HG03135 (cell line): ENCODE data around the gene DAP.
A peak's percentile ranks its signal among the peaks of the same experiment; 100 is the strongest.

Experiments used
- ATAC-seq: cut with Tn5 transposase; IDR thresholded peaks from one replicate; pipeline ENCODE4 v1.9.1; 2021; ENCODE audit warnings: mild to moderate bottlenecking, moderate library complexity; ENCODE audit not compliant: unreplicated experiment

Gene DAP

DNA sequence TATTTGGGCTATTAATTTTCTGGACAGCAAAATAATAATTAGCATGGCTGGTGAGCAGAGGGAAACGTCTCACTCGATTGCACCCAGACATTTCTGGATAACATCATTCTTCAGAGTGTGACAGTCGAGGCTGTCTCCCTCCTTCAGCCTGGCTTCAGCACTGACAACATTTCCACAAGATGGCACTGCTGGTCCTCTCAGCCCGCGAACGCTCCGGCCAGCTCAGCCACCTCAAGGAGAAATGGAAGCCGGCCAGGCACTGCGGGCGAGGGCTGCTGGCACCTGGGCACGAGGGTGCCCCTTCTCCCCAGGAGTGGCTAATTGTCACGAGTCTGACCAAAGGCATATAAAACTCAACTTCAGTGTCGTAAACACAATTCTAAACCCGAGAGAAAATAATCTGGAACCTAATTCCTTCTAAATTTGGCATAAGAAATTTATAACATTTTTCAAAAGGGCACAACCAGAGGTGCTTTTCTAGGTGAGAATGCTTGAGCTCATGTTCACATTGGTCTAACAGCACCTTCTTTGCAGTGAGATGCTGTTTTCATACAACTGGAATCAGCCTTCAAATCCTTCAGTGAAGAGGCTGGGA lies 65.9 kb downstream of the DAP start:
- no peak for ATAC-seq

DNA sequence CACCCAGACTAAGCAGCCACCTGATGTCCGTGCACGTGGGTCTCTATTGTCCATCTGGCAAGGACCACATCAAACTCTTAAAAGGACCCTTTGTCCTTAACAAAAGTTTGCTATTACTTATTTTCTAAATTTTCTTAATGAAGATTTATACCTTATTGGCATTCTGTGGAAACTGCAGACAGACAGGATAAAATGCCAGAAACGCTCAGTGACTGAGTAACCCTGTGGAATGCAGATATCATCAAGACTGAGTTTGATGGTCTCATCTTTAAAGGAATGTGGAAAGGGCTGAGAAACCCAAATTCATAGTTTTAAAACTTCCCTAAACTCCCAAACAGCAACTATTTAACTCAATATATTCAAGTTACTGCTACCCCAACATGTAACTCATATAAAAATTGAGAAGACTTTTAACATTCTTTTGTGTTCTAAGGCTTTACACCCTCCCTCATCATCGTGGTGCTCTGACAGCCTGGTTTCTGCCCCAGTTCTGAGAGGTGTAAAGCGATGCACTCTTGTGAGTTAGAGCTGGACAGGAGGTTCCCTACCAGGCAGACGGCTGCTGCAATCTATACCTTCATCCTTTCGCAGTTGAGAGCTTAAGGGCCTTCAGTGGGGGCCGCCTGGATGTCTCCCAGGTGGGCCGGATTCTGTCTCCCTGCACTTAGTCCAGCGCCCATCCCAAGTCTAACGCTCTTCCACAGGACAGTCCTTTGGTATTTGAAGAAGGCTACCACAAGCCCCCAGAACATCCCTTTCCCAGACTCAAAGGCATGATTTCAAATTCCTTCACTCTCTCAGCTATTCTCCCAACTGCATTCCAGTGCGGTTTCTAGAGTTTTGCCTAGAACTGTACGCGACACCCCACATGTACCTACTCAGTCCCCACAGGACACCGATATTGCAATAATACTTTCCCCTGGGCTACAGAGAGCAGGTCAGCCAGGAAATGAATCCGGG lies 68.9 kb downstream of the DAP start:
- ATAC-seq: no peak

DNA sequence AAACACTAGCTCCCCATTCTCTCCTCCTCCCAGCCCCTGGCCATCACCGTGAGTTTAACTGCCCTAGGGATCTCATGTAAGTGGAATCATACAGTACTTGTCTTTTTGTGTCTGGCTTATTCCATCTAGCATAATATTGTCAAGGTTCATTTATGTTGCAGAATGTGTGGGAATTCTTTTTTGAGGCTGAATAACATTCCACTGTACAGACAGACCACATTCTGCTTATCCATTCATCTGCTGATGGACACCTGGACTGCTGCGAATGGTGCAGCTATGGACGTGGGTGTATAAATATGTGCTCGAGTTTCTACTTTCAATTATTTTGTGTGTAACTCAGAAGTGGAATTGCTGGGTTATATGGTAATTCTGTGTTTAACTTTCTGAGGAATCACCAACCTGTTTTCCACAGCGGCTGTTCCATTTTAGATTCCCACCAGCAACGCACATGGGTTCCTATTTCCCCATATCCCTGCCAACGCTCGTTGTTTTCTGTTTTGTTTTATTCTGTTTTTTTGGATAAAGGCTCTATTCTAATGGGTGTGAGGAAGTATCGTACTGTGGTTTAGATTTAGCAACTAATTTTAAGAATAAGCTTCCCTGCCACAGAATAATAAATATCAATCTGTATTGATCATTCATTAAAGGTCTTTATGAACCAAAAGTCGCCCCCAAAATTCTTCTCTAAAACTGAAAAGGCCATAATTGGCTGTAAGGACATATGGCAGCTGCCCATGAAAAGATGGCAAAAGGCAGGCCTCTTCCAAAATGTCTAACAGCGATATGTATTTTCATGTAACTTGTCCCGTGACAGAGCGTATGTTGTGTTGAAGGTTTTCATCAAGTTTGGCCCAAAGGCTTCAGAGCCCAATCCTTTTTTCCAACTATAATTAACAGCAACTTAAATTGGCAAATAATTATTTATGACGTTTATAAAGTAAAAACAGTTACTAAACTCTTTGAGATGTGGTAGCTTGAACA lies 70.3 kb downstream of the DAP start:
- no peak for ATAC-seq

DNA sequence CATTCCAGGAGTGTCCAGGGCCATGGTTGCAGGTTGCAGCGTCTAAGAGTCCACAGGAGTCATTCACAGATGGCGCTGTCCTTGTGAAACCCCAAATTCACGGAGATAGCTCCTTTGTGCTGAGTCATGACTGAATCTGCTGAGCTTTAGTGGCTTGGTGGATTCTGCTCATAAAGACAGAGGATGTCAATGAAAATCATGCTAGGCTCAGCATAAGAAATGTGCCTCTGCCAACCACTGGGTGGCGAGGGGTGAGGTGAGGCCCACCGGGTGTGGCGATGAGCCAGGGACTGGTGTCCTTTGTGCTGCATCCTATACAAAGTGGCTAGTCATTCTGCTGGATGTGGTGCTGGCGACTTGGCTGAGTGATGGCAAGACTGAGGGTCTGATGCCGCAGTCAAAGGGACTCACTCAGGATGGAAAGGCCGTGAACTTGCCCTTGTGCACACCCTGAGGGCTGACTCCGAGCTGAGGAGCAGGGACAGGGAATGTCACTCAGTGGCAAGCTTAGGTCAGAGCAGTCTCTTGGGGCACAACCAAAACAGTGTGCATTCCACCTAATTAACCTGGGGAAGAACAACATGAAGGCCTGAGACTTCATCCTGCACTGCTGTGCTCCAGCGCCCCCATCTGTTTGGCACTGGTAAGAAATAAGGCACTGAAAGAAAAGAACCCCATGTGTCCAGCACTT lies 71.5 kb downstream of the DAP start:
- ATAC-seq: no peak

DNA sequence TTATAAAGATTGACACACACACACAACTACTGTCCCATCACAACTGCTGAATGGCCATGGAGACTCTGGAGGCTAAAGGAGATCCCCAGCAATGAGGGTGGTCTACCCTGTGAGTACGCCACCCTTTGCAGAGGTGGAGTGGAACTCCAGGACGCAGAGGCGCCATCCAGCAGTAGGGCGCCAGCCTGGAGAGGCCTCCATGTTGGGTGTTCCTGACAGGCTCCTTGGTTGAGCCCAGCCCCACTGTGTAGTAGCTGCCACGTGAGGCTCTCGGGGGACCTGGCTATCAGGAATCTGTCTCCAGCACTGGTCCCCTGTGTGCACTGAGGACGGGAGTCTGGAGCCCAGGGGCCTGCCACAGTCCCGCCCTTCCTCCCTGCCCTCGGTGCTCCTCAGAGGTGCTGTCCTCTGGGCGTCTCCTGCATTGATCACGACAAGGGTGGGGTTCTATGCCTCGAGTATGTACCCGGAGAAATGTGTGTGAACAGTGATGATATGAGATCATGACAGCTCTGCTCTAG lies 72.3 kb downstream of the DAP start:
- ATAC-seq: no peak

DNA sequence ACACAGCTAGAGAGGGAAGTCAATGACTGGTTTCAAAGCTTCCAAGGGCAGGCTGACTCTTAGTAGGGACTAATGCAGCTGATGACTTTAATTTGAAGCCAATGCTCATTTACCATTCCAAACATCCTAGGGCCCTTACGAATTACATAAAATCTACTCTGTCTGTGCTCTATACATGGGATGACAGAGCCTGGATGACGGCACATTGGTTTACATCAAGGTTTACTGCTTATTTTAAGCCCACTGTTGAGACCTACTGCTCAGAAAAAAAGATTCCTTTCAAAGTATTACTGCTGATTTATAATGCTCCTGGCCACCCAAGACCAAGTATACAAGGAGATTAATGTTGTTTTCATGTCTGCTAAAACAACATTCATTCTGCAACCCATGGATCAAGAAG lies 74.1 kb downstream of the DAP start:
- ATAC-seq: no peak

DNA sequence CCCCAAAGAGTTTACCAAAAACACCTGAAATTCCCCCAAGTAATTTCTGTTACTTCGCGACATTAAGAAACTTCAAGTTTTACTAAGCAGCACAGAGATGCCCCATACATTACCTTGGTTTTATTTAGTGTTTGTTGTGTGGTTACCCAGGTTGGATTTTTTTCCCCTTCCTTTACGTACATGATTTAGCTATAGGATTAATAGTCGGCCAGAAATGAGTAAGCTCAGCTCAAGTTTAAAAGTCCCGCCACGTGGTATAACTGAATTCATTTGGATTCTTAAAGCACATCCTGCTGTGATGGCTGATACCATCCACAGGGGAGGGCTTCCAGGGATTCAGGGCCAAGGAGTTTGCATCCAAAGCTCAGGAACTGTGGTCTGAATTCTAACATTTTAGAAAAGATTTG lies 75.9 kb downstream of the DAP start:
- peak; percentile 75 for ATAC-seq

DNA sequence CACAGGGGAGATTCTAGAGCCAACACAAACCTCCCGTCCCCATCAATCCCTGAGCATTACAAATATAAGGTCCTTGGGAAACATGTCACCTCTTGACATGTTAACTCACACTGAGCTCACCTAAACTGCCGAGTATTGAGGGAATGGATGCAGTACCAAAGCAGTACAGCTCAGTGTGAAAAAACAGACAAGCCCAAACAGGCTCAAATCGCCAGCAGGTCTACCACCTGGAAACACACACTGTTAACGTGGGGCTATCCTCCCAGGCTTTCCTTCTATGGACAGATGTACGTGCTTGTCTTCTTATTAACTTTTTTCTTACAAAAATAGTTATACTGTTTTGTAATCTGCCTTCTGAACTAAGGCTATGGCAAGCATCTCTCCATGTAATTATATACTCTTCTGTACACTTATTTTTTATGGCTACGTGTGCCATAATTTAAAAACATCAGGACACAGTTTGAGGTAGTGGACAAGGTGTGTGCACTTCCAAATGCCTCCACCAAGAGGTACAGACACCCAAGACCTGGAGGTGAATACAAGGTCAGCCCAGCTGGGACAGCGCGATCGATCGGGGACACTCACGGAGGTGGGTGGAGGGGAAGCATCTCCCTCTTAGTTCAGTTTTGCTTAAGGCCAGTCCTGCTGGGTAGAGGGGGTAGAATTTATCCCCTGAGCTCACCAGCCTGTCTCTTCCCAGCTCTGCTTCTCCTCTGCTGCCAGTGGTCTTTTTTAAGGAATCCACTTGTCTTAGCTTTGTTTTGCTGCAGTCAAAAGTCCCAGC lies 76.5 kb downstream of the DAP start:
- ATAC-seq: peak; percentile 45

DNA sequence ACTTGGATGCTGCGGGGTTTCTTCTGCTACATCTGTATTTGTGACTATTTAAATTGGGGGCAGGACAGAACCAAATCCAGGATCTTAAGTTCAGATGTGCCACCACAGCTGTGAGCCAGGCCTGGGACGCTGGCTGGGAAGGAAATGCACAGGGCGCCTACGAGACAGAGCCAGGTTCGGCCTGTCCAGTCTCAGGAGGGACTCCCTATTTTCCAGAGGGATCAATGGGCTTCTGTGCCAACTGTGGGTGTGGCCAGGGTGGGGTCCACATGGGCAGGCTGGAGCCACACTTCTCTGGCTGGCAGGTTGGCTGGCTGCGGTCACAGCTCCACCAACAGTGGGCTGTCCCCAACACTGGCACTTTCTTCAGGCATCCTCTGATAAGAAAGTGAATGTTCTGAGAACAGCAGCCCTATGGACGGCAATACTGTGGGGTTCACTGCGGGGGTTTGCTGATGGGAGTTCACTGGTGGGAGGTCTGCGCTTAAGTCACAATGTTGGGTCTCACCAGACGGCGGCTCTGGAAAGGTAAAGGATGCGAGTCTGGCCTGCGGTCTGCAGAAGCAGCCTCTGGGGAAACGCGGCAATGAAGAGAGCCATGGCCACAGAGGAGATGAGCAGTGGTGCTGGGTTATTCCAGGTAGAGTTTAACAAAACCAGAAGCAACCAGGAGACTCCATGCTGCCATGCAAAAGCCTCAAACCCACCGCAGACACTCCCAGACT lies 78.1 kb downstream of the DAP start:
- no peak for ATAC-seq

DNA sequence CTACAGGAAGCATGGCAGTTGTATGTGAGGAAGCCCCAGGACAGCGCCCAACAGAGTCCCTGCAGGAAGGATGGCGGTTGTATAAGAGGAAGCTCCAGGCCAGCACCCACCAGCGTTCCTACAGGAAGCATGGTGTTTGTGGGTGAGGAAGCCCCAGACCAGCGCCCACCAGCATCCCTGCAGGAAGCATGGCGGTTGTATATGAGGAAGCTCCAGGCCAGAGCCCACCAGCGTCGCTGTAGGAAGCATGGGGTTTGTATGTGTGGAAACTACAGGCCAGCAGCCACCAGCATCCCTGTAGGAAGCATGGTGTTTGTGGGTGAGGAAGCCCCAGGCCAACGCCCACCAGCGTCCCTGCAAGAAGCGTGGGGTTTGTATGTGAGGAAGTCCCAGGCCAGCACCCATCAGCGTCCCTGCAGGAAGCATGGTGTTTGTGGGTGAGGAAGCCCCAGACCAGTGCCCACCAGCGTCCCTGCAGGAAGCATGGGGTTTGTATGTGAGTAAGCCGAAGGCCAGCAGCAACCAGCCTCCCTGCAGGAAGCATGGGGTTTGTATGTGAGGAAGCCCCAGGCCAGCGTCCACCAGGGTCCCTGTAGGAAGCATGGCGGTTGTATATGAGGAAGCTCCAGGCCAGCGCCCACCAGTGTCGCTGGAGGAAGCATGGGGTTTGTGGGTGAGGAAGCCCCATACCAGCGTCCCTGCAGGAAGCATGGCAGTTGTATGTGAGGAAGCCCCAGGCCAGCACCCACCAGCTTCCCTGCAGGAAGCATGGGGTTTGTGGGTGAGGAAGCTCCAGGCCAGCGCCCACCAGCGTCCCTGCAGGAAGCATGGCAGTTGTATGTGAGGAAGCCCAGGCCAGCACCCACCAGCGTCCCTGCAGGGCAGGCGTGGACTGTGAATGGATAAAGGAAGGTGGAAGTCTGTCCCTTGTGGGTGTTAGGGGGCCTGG lies 79.0 kb downstream of the DAP start:
- no peak for ATAC-seq

DNA sequence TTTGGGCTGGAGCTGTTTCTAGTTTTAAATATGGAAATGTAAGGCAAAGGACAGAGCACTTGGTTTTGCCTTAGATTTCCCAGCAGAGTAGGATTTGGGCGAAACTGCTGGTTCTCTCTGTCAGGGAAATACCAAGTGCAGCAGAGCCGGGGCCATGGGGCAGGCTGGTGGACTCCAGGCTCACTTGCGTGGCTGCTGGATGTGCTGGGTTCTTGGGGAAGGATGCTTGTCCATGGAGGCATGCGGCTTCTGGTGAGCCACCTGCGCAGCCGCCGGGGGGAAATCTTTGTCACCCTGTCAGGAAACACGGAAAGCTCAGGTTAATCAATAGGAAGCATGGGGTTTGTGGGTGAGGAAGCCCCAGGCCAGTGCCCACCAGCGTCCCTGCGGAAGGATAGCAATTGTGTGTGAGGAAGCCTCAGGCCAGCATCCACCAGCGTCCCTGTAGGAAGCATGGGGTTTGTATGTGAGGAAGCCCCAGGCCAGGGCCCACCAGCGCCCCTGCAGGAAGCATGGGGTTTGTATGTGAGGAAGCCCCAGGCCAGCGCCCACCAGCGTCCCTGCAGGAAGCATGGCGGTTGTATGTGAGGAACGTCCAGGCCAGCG lies 80.1 kb downstream of the DAP start:
- ATAC-seq: no peak

DNA sequence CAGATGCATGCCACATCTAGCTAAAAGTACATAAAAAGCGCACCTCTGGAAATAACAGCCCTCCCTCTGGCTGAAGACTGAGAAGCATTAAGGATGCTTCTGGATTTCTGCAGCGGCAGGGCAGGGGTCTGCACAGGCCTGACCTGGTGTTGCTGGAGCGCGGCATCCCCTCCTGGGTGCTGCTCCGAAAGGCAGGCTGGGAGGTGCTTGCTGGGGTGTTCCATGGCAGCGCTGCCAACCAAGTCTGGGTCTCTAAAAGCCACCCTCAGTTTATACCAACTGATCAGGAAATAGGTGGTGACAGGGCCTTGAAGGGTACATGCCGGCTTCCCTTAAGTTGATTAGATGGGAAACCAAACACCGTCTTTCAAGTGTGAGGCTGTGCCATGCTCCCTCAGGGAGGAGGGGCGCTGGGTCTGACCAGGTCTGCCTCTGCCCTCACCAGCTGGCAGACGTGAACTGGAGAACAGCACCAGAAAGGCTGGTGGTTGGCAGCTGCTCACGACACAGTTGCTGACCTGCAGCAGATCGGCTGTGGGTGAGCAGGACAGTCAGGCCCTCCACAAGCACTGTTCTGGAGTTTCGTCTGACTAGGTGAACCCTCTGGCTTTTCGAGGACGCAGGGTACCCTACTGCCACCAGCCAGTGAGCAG lies 81.6 kb downstream of the DAP start:
- ATAC-seq: no peak

DNA sequence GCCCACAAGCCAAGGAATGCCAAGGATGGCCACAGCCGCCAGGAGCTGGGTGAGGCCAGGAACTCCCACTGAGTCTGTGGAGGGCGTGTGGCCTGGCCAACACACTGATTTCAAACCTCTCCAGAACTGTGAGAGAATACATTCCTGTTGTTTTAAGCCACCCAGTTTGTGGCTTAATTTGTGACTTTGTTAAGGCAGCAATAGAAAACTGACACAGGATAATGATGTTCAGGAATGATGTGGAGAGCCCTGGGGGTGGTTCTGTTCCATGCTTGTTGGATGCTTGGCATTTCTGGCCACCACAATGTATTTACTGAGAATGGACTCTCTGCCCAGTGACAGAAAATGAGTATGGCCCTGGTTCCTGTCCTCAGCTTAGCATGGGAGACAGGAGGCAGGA lies 82.8 kb downstream of the DAP start:
- no peak for ATAC-seq

DNA sequence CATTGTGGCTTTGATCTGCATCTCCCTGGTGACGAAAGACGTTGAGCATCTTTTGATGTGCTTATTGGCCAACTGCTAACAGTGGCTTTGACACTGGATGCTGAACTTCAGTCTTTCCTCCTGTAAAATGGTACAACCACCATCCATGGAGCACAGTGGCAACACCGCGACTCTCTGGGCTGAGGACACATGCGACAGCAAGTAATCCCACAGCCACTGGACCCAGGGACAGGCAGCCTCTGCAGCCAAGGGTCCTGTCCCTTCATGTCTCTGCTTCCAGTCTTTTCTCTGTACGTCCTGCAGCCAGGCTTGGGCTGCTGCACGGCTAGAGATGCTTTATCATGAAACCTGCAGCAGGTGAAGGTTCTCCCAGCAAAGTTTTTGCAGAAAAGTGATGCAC lies 83.5 kb downstream of the DAP start:
- ATAC-seq: no peak

DNA sequence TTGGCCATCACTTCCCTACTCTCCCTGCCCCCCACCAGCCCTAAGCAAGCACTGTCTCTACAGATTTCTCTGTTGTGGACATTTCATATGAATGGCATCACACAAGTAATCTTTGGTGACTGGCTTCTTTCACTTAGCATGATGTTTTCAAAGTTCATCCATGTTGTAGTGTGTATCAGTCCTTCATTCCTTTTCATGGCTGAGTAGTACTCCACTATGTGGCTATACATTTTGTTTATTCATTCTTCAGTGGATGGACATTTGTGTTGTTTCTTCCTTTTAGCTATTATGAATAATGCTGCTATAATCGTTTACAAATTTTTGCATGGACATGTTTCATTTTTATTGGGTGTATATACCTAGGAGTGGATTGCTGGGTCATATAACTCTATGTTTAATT lies 84.1 kb downstream of the DAP start:
- no peak for ATAC-seq

DNA sequence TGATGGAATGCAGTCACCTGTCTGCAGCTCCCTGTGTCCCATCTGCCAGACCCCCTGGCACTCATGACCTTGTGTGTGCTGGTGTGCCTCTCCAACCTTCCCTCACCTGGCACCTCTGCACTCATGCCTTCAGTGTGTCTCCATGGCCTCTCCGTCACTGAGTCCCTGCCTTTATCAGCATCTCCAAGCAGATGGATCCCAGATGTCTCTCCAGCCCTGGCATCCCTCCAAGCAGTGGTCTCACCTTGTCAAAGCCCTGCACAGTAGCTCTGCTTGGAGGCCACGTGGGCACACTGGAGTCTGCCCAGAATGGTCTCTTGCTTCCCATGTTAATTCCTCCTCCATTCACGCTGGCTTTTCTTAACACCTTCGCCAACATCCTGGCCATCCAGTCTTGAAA lies 84.8 kb downstream of the DAP start:
- no peak for ATAC-seq

DNA sequence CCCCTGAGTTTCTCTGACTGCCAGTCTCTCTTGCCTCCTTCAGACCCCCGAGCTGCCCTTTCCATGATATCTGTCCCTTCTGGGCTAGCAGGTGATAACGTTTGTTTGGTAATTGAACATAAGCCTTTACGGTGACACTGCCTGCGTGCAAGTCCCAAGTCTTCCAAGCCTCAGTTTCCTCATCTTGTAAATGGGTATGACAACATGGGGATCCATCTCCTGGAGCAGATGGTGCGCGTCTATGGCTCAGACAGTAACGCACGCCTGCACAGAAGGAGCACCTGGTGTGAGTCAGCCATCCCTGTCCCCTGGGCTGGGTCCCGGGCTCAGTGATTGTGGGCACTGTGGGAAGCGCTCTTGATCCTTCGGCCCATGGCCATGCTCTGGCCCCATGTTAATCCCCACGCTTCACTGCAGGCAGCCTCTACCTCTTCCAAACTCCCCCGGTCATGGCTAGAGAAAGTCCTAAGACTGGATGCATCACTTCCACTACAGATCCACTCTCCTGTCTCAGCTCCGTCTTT lies 85.8 kb downstream of the DAP start:
- ATAC-seq: no peak
